Stimulated activated CD8-positive, alpha-beta memory T cell treated with anti-CD3 and anti-CD28 coated beads, Interleukin-7, amount 100 ng/mL, for 1 hour (primary cell): ENCODE data around the gene IL3RA.
"Not testable (repeated sequence)": the region's sequence is repeated elsewhere in the genome, so short reads cannot be mapped to it uniquely, and the experiment has no call there.

Experiments
- DNase-seq, 2 donors: peaks; one replicate each; pipeline ENCODE4 v3.0.0-alpha.2; 2020; ENCODE audit warnings: low read depth in 2 of 2

Gene IL3RA

GRCh38 chrX:1398431-1399340 is 62.1 kb downstream of the IL3RA start:
- no peak for DNase-seq

DNA sequence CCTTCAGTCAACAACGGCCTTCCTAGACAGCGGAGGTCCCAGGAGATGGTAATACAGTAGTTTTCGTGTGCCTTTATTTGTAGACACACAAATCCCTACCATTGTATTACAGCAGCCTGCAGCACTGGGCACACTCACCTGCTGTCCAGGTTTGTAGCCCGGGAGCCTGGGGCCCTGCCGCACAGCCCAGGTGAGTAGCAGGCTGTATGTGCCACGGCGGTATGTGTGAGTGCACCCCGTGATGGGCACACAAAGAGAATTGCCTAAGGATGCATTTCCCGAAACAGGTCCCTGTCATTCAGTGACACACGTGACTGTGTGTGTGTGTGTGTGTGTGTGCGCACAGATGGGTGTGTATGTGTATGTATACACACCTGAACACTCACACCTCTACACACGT is 63.5 kb downstream of the IL3RA start:
- DNase-seq = no peak

DNA sequence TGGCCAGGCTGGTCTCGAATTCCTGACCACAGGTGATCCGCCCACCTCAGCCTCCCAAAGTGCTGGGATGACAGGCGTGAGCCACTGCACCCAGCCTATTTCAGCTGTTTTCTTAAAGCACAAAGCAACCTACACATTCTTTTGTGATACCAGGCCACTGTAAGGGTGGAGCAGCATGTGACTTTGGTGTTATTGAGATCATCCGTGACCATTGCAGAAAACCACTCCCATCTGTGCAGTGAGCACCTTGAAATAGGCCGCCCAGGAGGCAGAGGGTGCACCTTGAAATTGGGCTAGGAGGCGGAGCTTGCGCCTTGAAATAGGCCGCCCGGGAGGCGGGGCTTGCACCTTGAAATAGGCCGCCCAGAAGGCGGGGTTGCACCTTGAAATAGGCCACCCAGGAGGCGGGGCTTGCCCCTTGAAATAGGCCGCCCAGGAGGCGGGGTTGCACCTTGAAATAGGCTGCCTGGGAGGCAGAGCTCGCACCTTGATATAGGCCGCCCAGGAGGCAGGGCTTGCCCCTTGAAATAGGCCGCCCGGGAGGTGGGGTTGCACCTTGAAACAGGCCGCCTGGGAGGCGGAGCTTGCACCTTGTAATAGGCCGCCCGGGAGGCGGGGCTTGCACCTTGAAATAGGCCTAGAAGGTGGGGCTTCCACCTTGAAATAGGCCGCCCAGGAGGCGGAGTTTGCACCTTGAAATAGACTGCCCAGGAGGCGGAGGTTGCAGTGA is 64.3 kb downstream of the IL3RA start:
- no peak for DNase-seq

- DNase-seq = no peak
These were observed 65.2 kb downstream of the IL3RA start for GRCh38 chrX:1401611-1402430.

GRCh38 chrX:1403228-1403627 is 66.6 kb downstream of the IL3RA start:
- DNase-seq = no peak

GRCh38 chrX:1403867-1404266 is 67.3 kb downstream of the IL3RA start:
- DNase-seq = not testable (repeated sequence)

DNA sequence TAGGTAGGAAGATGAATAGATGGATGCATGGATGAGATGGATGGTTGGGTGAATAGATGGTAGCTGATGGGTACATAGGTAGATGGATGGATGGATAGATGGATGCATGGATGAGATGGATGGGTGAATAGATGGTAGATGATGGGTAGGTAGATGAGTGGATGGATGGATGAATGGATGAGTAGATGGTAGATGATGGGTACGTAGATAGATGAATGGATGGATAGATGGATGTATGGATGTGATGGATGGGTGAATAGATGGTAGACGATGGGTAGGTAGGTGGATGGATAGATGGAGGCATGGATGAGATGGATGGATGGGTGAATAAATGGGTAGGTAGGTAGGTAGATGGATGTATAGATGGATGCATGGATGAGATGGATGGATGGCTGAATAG is 69.2 kb downstream of the IL3RA start:
- not testable (repeated sequence) for DNase-seq

DNA sequence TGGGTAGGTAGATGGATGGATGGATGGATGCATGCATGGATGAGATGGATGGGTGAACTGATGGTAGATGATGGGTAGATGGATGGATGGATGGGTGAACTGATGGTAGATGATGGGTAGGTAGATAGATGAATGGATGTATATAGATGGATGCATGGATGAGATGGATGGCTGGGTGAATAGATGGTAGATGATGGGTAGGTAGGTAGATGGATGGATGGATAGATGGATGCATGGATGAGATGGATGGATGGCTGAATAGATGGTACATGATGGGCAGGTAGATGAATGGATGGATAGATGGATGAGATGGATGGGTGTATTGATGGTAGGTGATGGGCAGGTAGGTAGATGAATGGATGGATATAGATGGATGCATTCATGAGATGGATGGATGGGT is 70.5 kb downstream of the IL3RA start:
- DNase-seq = no peak

GRCh38 chrX:1411326-1411725 is 74.7 kb downstream of the IL3RA start:
- no peak for DNase-seq

DNA sequence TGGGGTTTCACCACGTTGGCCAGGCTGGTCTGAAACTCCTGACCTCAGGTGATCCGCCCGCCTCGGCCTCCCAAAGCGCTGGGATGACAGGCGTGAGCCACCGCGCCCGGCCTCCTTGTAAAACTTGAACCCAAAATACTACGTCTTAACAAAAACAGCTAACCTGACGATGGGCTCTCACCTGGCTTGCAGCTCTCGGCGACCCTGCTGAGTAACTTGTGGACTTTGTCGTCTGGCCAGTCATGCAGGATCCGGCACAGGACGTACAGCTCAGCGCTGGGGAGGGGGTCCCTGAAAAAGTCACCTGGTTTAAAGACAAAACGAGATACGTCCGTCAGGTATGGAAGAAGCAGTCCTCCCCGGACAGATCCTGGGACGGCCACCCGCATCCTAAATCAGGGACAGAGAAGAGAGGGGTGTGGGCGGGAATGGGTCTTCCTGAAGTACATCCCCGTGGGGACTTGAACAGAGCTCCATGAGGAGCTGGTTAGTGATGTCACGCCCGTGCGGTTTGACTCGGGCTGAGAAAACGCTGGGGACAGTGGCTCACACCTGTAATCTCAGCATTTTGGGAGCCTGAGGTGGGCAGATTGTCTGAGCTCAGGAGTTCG is 76.1 kb downstream of the IL3RA start:
- no peak for DNase-seq

GRCh38 chrX:1416327-1416784 is 79.8 kb downstream of the IL3RA start:
- no peak for DNase-seq

GRCh38 chrX:1416965-1417760 is 80.6 kb downstream of the IL3RA start:
- DNase-seq = no peak

DNA sequence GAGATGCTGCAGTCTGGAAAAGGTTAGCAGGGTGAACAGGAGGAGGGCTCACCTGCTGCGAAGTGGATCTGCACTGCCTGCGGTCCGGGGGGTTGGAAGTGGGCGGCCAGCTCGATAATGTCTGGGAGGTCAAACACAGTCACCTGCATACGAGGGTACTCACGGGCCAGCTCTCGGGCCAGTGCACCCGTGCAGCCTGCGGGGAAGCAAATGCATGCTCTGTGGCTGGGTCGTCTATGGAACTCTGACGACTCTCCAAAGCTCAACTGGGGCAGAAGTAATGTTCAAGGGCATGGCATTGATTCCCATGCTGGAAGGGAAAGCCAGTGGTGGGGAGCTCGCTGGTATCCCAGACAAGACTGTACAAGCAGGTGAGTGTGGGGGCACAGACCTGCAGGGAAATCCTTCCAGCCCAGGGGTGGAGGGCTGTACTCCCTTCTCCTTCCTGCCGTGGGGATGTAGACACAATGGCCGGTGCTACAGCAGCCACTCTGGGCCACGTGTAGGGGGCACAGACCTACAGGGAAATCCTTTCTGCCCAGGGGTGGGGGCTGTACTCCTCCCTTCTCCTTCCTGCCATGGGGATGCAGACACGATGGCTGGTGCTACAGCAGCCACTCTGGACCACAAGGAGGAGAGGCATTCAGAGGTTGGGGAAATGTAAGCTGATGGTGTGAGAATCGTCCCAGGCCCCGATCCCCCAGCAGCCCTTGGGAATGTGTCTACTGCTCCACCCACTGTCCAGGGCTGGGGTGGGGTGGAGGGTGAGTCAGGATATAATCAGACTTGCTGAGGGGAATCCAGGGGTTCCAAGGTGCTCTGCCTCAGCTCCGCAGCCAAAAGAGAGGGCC is 81.6 kb downstream of the IL3RA start:
- no peak for DNase-seq

GRCh38 chrX:1418901-1419544 is 82.4 kb downstream of the IL3RA start:
- no peak for DNase-seq

GRCh38 chrX:1419545-1420355 is 83.2 kb downstream of the IL3RA start:
- no peak for DNase-seq

- no peak for DNase-seq
These were observed 83.8 kb downstream of the IL3RA start for GRCh38 chrX:1420371-1420770.

DNA sequence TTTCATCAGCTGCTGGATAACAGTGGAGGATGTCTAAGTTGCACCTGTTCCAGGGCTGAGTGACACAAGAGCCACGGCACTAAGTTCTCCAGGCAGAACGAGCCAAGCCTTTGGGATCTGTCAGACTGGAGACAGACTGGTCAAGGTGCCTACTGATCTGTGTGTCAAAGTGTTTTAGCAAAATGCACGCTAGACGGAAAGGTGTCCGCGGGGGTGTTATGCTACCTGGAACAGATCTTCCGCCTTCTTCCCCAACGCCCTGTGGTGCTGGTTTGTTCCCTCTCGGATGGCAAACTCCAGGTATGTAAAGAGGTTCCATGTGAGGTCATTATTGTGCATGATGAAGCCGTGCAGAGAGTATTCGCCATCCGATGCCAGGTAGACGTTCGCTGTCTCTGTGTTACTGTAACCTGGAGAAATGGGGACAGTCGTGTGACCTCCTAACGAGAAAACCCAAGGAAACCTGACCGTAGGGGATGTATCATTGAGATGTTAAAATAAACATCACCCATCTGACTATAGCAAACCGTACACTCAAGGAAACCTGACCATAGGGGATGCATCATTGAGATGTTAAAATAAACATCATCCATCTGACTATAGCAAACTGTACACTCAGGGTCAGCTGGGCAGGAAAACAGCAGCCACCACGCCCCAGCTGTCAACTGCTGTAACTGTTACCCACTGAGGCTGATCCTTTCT is 85.0 kb downstream of the IL3RA start:
- no peak for DNase-seq

DNA sequence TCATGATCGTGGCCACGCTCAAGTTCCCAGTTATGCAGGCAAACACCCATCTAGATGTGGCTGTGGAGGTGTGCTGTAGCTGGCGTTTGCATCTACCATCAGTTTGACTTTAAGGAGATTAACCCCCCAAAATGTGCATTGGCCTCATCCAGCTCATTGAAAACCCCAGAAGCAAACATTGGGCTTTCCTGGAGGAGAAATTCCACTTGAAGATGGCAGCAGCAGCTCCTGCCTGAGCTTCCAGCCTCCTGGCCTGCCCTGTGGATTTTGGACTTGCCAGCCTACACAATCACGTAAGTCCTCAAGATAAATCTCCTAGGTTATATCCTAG is 85.5 kb downstream of the IL3RA start:
- DNase-seq = no peak
